HepG2 (cell line): ENCODE data around the gene DHRS11. TPM values are rescaled to one million over a fixed set of nuclear protein-coding genes. Genes with fewer than 3 reads are reported as not detected.
A peak's percentile ranks its signal among the peaks of the same experiment; 100 is the strongest.

Experiments used
- ARNT ChIP-seq: fragments of 450-650 bp; IDR thresholded peaks from 2 replicates; pipeline ENCODE4 v1.6.1; 2017
- GFI1 ChIP-seq: sonication (generic); formaldehyde crosslinking; IDR thresholded peaks from 2 replicates; pipeline ENCODE4 v1.5.0; 2020; ENCODE audit warnings: missing genetic modification reagents, mild to moderate bottlenecking, borderline replicate concordance
- IKZF4 ChIP-seq: sonication (generic); formaldehyde crosslinking; IDR thresholded peaks from 2 replicates; pipeline ENCODE4 v1.5.1; 2020; ENCODE audit warnings: borderline replicate concordance, mild to moderate bottlenecking, low read depth, missing genetic modification reagents; ENCODE audit errors: not compliant biosample characterization
- KDM1A ChIP-seq: IDR thresholded peaks from 2 replicates; pipeline ENCODE4 v1.6.1; 2016; ENCODE audit warnings: missing compliant biosample characterization
- KLF12 ChIP-seq: sonication (generic); formaldehyde crosslinking; IDR thresholded peaks from 2 replicates; pipeline ENCODE4 v1.4.0; 2020; ENCODE audit warnings: missing genetic modification reagents, borderline replicate concordance
- MBNL3 ChIP-seq: fragments of 250-450 bp; sonication (Bioruptor Pico); conservative IDR thresholded peaks from 2 replicates; pipeline ENCODE4 v1.8.0; 2022; ENCODE audit warnings: mild to moderate bottlenecking, inconsistent platforms
- PLRG1 ChIP-seq: fragments of 450-650 bp; conservative IDR thresholded peaks from 2 replicates; pipeline ENCODE4 v1.6.1; 2016
- RBFOX2 ChIP-seq: fragments of 200-400 bp; formaldehyde crosslinking; IDR thresholded peaks from 2 replicates; pipeline ENCODE4 v1.6.1; 2017; ENCODE audit warnings: low read depth, mild to moderate bottlenecking, low read length
- SAFB2 ChIP-seq: sonication (generic); formaldehyde crosslinking; IDR thresholded peaks from 2 replicates; pipeline ENCODE4 v1.5.1; 2020; ENCODE audit warnings: missing genetic modification reagents, low read depth, mild to moderate bottlenecking, borderline replicate concordance
- SMAD9 ChIP-seq: sonication (generic); formaldehyde crosslinking; IDR thresholded peaks from 2 replicates; pipeline ENCODE4 v1.5.1; 2020; ENCODE audit warnings: mild to moderate bottlenecking, missing genetic modification reagents
- SP2 ChIP-seq: sonication (generic); formaldehyde crosslinking; IDR thresholded peaks from 2 replicates; pipeline ENCODE4 v1.5.1; 2020; ENCODE audit warnings: mild to moderate bottlenecking, missing genetic modification reagents
- U2AF2 ChIP-seq: fragments of 200-400 bp; formaldehyde crosslinking; IDR thresholded peaks from 2 replicates; pipeline ENCODE4 v1.6.1; 2017; ENCODE audit warnings: low read depth, mild to moderate bottlenecking, low read length
- ZC3H4 ChIP-seq: sonication (generic); formaldehyde crosslinking; IDR thresholded peaks from 2 replicates; pipeline ENCODE4 v1.4.0; 2020; ENCODE audit warnings: missing genetic modification reagents, borderline replicate concordance
- ZFAT ChIP-seq: sonication (generic); formaldehyde crosslinking; conservative IDR thresholded peaks from 2 replicates; pipeline ENCODE4 v1.8.1; 2023; ENCODE audit warnings: missing genetic modification reagents, inconsistent platforms
- ZNF138 ChIP-seq: sonication (generic); formaldehyde crosslinking; IDR thresholded peaks from 2 replicates; pipeline ENCODE4 v1.5.0; 2020; ENCODE audit warnings: mild to moderate bottlenecking, low read depth, missing genetic modification reagents
- ZNF33A ChIP-seq: sonication (generic); formaldehyde crosslinking; IDR thresholded peaks from 2 replicates; pipeline ENCODE4 v1.5.1; 2020; ENCODE audit warnings: missing genetic modification reagents, mild to moderate bottlenecking, moderate library complexity, borderline replicate concordance
- ZNF629 ChIP-seq: sonication (generic); formaldehyde crosslinking; conservative IDR thresholded peaks from 2 replicates; pipeline ENCODE4 v1.5.0; 2020; ENCODE audit warnings: missing genetic modification reagents
- ZNF672 ChIP-seq: sonication (generic); formaldehyde crosslinking; IDR thresholded peaks from 2 replicates; pipeline ENCODE4 v1.8.1; 2022; ENCODE audit warnings: missing genetic modification reagents
- polyA plus RNA-seq, 8 experiments: library from polyadenylated mRNA; depleted of rRNA in 3 of 8; stranded (reverse) in 7 of 8; unstranded in 1 of 8; fragments of >200 nt; fragmentation: Illumina TruSeq in 4 of 8; extraction: Trizol in 4 of 8; gene quantifications; 2 replicates each; pipeline versions ENCODE4 v1.2.1 to v1.2.3, GENCODE V29; 2011 to 2016; ENCODE audit warnings: low read depth in 4 of 8, missing spikeins in 1 of 8, mixed read lengths in 1 of 8; ENCODE audit not compliant: insufficient read depth in 1 of 8
- total RNA-seq, 5 experiments: library from RNA; depleted of rRNA; stranded (reverse); fragments of >200 nt; fragmentation: Illumina TruSeq; extraction: Trizol; gene quantifications; 2 replicates each; pipeline ENCODE4 v1.2.3, GENCODE V29; 2016; ENCODE audit warnings: low read depth in 1 of 5
- TF ChIP-seq, protein P1 (sequence below): IDR thresholded peaks from 2 replicates; pipeline ENCODE4 v1.6.1; 2016; ENCODE audit warnings: low read depth
- TF ChIP-seq, protein P2 (sequence below): IDR thresholded peaks from 2 replicates; pipeline ENCODE4 v1.6.1; 2016; ENCODE audit warnings: missing genetic modification reagents, missing compliant biosample characterization
- TF ChIP-seq, protein P3 (sequence below): sonication (generic); formaldehyde crosslinking; IDR thresholded peaks from 2 replicates; pipeline ENCODE4 v1.4.0; 2020; ENCODE audit warnings: mild to moderate bottlenecking, low read depth, missing genetic modification reagents
- TF ChIP-seq, protein P4 (sequence below): IDR thresholded peaks from 2 replicates; pipeline ENCODE4 v1.6.1; 2018; ENCODE audit warnings: missing genetic modification reagents
- TF ChIP-seq, protein P5 (sequence below): sonication (generic); formaldehyde crosslinking; IDR thresholded peaks from 2 replicates; pipeline ENCODE4 v1.5.0; 2020; ENCODE audit warnings: mild to moderate bottlenecking, missing genetic modification reagents

Gene DHRS11
- total and polyA plus RNA-seq, 2 of the 13 experiments (the other 11 are each of a cell fraction or from before 2014, with no cell fraction given), result 28.4 to 41.9 TPM

DNA sequence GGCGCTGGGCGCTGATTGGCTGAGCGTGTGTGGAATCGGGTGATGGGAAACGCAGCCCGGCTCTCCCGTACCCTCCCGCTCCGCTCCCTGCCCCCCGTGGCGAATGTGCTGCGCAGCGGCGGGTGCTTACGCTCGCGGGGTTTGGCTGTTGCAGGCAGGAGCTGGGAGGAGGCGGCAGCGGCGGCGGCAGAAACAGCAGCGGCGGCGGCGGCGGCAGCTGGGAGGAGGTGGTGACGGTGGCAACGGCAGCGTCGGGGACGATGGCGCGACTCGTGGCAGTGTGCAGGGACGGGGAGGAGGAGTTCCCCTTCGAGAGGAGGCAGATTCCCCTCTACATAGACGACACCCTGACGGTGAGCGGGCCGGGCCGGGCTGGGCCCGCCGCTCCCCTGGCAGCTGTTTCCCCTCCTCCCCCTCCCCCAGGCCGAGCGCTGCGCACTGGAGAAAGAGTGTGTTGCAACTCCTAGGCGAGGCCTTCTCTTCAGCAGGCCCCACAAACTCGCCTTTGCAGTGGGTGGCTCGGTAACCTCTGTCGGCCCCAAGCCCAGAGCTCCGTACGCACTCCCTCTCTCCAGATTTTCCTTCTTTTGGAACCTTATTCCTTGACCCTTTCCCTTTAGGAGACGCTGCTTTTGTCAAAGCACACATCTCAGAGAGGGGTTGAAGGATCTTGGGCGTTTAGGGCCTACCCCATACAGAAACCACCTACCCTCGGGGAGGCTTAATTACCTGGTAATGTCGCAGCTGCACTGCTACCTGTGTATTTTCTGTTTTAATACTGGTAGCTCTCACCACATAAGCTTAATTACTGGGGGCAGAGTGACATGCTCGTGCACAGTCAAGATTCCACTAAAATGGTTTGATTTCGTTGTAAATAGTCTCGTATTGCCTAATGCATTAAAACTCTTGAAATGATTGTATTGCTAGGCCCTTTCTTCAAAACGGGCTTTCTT lies 45.9 kb upstream of the DHRS11 start (continued):
- TF ChIP-seq ZNF33A (CRISPR knock-in tag) (no peak), IKZF4 (no peak), MBNL3 (CRISPR knock-in tag) (no peak), U2AF2 (no peak), ZC3H4 (no peak), ZNF672 (CRISPR knock-in tag) (no peak), ARNT (no peak), SAFB2 (0 out of 2 replicates have a peak, but pooled peaks have one; percentile 55), GFI1 (peak; percentile 39; the same call in 1 of the 2 replicates), SP2 (CRISPR knock-in tag) (peak; percentile 76), KDM1A (CRISPR knock-in tag) (no peak), ZNF138 (peak; percentile 46; the same call in 1 of the 2 replicates), ZFAT (CRISPR knock-in tag) (peak; percentile 99), PLRG1 (no peak), ZNF629 (CRISPR knock-in tag) (0 out of 2 replicates have a peak, but pooled peaks have one; percentile 3), KLF12 (CRISPR knock-in tag) (peak; percentile 83; the same call in 1 of the 2 replicates), RBFOX2 (peak; percentile 88), SMAD9 (CRISPR knock-in tag) (no peak)
- TF ChIP-seq, protein P1, sequence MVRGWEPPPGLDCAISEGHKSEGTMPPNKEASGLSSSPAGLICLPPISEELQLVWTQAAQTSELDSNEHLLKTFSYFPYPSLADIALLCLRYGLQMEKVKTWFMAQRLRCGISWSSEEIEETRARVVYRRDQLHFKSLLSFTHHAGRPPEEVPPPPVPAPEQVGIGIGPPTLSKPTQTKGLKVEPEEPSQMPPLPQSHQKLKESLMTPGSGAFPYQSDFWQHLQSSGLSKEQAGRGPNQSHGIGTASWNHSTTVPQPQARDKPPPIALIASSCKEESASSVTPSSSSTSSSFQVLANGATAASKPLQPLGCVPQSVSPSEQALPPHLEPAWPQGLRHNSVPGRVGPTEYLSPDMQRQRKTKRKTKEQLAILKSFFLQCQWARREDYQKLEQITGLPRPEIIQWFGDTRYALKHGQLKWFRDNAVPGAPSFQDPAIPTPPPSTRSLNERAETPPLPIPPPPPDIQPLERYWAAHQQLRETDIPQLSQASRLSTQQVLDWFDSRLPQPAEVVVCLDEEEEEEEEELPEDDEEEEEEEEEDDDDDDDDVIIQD (CRISPR knock-in tag), result no peak; the same call in 1 of the 2 replicates
- TF ChIP-seq, protein P2, sequence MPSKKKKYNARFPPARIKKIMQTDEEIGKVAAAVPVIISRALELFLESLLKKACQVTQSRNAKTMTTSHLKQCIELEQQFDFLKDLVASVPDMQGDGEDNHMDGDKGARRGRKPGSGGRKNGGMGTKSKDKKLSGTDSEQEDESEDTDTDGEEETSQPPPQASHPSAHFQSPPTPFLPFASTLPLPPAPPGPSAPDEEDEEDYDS (CRISPR knock-in tag), result peak; percentile 55; the same call in 1 of the 2 replicates
- TF ChIP-seq, protein P3, sequence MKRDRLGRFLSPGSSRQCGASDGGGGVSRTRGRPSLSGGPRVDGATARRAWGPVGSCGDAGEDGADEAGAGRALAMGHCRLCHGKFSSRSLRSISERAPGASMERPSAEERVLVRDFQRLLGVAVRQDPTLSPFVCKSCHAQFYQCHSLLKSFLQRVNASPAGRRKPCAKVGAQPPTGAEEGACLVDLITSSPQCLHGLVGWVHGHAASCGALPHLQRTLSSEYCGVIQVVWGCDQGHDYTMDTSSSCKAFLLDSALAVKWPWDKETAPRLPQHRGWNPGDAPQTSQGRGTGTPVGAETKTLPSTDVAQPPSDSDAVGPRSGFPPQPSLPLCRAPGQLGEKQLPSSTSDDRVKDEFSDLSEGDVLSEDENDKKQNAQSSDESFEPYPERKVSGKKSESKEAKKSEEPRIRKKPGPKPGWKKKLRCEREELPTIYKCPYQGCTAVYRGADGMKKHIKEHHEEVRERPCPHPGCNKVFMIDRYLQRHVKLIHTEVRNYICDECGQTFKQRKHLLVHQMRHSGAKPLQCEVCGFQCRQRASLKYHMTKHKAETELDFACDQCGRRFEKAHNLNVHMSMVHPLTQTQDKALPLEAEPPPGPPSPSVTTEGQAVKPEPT (CRISPR knock-in tag), result no peak
- TF ChIP-seq, protein P4, sequence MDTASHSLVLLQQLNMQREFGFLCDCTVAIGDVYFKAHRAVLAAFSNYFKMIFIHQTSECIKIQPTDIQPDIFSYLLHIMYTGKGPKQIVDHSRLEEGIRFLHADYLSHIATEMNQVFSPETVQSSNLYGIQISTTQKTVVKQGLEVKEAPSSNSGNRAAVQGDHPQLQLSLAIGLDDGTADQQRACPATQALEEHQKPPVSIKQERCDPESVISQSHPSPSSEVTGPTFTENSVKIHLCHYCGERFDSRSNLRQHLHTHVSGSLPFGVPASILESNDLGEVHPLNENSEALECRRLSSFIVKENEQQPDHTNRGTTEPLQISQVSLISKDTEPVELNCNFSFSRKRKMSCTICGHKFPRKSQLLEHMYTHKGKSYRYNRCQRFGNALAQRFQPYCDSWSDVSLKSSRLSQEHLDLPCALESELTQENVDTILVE (CRISPR knock-in tag), result peak; percentile 97
- TF ChIP-seq, protein P5, sequence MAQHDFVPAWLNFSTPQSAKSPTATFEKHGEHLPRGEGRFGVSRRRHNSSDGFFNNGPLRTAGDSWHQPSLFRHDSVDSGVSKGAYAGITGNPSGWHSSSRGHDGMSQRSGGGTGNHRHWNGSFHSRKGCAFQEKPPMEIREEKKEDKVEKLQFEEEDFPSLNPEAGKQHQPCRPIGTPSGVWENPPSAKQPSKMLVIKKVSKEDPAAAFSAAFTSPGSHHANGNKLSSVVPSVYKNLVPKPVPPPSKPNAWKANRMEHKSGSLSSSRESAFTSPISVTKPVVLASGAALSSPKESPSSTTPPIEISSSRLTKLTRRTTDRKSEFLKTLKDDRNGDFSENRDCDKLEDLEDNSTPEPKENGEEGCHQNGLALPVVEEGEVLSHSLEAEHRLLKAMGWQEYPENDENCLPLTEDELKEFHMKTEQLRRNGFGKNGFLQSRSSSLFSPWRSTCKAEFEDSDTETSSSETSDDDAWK (CRISPR knock-in tag), result no peak
